Progenitor cell of endocrine pancreas (in vitro differentiated cells): Measurements from ENCODE around the gene ZSWIM4. TPM values are rescaled to one million over a fixed set of nuclear protein-coding genes. Genes with fewer than 3 reads are reported as not detected.
A peak's percentile ranks its signal among the peaks of the same experiment; 100 is the strongest.

ENCODE experiments used
- DNase-seq: peaks from one replicate; pipeline ENCODE4 v3.0.0; 2021; ENCODE audit warnings: low spot score; ENCODE audit not compliant: unreplicated experiment
- H3K27ac Mint-ChIP-seq: 2 replicates; pipeline ENCODE4 v1.8.0; 2021; ENCODE audit warnings: mild to moderate bottlenecking, moderate library complexity, mixed read lengths
- H3K27me3 Mint-ChIP-seq: 2 replicates; pipeline ENCODE4 v1.8.0; 2021; ENCODE audit warnings: mixed read lengths
- H3K36me3 Mint-ChIP-seq: 2 replicates; pipeline ENCODE4 v1.8.0; 2022; ENCODE audit warnings: mixed read lengths; ENCODE audit not compliant: insufficient read depth
- H3K4me1 Mint-ChIP-seq: 2 replicates; pipeline ENCODE4 v1.8.0; 2021; ENCODE audit warnings: low read depth, mixed read lengths
- H3K4me3 Mint-ChIP-seq: 2 replicates; pipeline ENCODE4 v1.8.0; 2021; ENCODE audit warnings: low read depth, mild to moderate bottlenecking, moderate library complexity, mixed read lengths
- H3K9me3 Mint-ChIP-seq: 2 replicates; pipeline ENCODE4 v1.8.0; 2021; ENCODE audit warnings: low read depth, mixed read lengths
- CTCF ChIP-seq: fragments of 200-600 bp; sonication (generic); IDR thresholded peaks from one replicate; pipeline ENCODE4 v1.5.0; 2021; ENCODE audit warnings: antibody characterized with exemption, mild to moderate bottlenecking; ENCODE audit not compliant: unreplicated experiment
- total RNA-seq: library from RNA; stranded (reverse); gene quantifications from 2 replicates; pipeline ENCODE4 v1.2.1, GENCODE V29; 2021

The ZSWIM4 gene
- total RNA-seq, 1 donor from 2014 or later = 34.6 TPM

- Mint-ChIP-seq H3K9me3 (no peaks in the 10 kb centered on the region), H3K36me3 (no peaks in the 10 kb centered on the region), H3K27ac (peak overlapping the region; percentile 16), H3K4me3 (peak overlapping the region; percentile 51), H3K27me3 (no peaks in the 10 kb centered on the region), H3K4me1 (peaks cover 16% of the 10 kb centered on the region)
- DNase-seq = no peak
- no peak for TF ChIP-seq CTCF
Observed at GRCh38 chr19:13861392-13861713, 66.1 kb downstream of the ZSWIM4 start.

GRCh38 chr19:13861714-13862531 is 66.7 kb downstream of the ZSWIM4 start:
- peak overlapping the region; percentile 46 for H3K27ac Mint-ChIP-seq
- H3K9me3 Mint-ChIP-seq = no peaks in the 10 kb centered on the region
- H3K4me3 Mint-ChIP-seq = peak overlapping the region; percentile 51
- DNase-seq = peak; percentile 97
- H3K27me3 Mint-ChIP-seq = no peaks in the 10 kb centered on the region
- H3K4me1 Mint-ChIP-seq = peaks cover 18% of the 10 kb centered on the region
- no peaks in the 10 kb centered on the region for H3K36me3 Mint-ChIP-seq
- peak; percentile 99 for TF ChIP-seq CTCF

- Mint-ChIP-seq H3K9me3 (no peaks in the 10 kb centered on the region), H3K27me3 (no peaks in the 10 kb centered on the region), H3K36me3 (peaks cover 2% of the 10 kb centered on the region), H3K4me3 (peak overlapping the region; percentile 81), H3K4me1 (peaks cover 18% of the 10 kb centered on the region), H3K27ac (peak overlapping the region; percentile 94)
- DNase-seq = no peak
- TF ChIP-seq CTCF = no peak
Observed at GRCh38 chr19:13864046-13864666, 68.9 kb downstream of the ZSWIM4 start.

- no peak for TF ChIP-seq CTCF
- H3K36me3 Mint-ChIP-seq = peaks cover 2% of the 10 kb centered on the region
- H3K27me3 Mint-ChIP-seq = no peaks in the 10 kb centered on the region
- H3K4me1 Mint-ChIP-seq = peaks cover 14% of the 10 kb centered on the region
- H3K9me3 Mint-ChIP-seq = no peaks in the 10 kb centered on the region
- peak overlapping the region; percentile 81 for H3K4me3 Mint-ChIP-seq
- H3K27ac Mint-ChIP-seq = peak overlapping the region; percentile 94
- DNase-seq = no peak
Observed at GRCh38 chr19:13864667-13865570, 69.7 kb downstream of the ZSWIM4 start.
